DMS114 treated with DMSO at 0.1 percent for 48 hours (cell line): Measurements from ENCODE around the gene PAQR9.
A peak's percentile ranks its signal among the peaks of the same experiment; 100 is the strongest.

Source experiments
- DNase-seq: peaks from one replicate; lab custom pipeline; 2025; ENCODE audit not compliant: unreplicated experiment; lab: John Stamatoyannopoulos, UW

PAQR9 gene

GRCh38 chr3:142952272-142953193 lies 10.9 kb downstream of the PAQR9 start:
- DNase-seq = no peak

GRCh38 chr3:142951794-142952193 lies 11.7 kb downstream of the PAQR9 start:
- no peak for DNase-seq

DNA sequence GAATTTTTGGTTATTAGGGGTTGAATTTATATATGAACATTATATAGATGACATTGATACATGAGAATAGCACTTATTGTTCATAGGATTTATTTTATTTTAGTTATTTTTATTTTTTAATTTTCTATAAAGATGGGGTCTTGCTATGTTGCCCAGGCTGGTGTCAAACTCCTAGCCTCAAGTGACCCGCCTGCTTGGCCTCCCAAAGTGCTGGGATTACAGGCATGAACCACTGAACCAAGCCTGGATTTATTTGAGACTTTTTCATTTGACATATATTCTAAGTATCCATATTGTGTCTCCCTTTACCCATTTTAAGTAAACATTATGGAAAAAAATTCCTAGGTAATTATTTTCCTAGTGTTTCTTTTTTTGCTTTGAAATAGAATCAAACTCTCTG lies 12.5 kb downstream of the PAQR9 start:
- DNase-seq = no peak

GRCh38 chr3:142947799-142948575 lies 15.5 kb downstream of the PAQR9 start:
- DNase-seq = no peak

- no peak for DNase-seq
These were observed 16.1 kb downstream of the PAQR9 start for GRCh38 chr3:142947352-142947751.

DNA sequence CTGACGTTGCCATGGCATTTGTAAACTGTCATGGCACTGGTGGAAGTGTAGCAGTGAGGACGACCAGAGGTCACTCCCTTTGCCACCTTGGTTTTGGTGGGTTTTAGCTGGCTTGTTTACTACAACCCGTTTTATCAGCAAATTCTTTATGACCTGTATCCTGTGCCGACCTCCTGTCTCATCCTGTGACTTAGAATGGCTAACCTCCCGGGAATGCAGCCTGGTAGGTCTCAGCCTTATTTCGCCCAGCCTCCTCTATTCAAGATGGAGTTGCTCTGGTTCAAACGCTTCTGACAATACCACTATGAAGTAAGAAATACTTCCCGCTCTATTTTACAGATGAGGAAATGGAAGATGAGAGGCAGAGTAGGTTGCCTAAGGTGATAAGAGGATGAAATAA lies 16.6 kb downstream of the PAQR9 start:
- no peak for DNase-seq

GRCh38 chr3:142945023-142945422 lies 18.5 kb downstream of the PAQR9 start:
- no peak for DNase-seq

DNA sequence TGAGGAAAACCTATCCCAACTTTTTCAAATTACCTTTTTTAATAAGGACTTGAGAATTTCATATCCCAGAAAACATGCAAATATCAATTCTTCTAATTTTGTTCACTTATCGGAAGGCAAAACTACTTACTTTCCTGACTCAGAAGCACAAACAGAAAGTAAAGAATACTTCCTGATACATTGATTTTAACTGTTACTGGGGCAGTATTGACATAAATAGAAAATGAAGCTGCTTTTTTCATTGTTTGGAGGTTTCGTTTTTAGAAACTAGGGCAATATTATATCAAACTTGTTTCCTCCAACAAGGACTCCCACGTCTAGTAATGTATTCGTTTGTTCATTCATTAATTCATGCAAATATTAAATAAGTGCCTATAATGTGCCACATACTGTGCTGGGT lies 19.1 kb downstream of the PAQR9 start:
- DNase-seq = no peak

DNA sequence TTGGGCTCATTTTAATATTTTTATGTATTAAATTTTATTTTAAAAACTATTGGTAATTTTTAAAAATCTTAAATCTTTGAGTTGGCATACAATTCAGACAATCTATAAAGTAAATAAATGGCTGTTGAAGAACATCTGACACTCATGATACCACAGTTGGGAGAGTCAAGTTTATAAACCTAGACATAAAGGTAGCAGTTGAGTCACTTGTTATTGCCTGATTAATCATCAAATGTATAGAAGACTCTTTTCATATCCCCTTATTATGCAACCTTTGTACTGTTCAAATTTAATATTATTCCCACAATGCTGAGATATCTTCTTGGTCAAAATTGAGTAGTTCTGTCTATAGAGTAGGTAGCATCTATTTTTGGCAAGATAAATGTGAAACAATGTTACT lies 19.6 kb downstream of the PAQR9 start:
- no peak for DNase-seq

DNA sequence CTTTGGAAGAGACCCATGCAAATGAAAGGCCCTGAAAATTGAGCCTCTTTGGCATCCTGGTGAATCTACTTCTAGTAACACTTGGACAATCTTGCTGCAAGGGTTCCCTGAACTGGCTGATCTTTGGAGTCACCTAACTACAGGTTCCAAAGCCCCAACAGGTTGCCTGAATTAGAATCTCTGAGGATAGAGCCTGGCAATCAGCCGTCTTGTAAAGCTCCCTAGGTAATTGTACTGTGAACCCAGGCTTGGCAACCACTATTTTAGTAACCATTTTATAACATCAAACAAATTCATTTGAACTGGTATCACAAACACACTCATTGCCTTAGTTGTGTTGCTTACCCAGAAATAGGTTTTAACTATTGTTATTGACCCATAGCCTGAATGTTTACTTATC lies 20.1 kb downstream of the PAQR9 start:
- no peak for DNase-seq

DNA sequence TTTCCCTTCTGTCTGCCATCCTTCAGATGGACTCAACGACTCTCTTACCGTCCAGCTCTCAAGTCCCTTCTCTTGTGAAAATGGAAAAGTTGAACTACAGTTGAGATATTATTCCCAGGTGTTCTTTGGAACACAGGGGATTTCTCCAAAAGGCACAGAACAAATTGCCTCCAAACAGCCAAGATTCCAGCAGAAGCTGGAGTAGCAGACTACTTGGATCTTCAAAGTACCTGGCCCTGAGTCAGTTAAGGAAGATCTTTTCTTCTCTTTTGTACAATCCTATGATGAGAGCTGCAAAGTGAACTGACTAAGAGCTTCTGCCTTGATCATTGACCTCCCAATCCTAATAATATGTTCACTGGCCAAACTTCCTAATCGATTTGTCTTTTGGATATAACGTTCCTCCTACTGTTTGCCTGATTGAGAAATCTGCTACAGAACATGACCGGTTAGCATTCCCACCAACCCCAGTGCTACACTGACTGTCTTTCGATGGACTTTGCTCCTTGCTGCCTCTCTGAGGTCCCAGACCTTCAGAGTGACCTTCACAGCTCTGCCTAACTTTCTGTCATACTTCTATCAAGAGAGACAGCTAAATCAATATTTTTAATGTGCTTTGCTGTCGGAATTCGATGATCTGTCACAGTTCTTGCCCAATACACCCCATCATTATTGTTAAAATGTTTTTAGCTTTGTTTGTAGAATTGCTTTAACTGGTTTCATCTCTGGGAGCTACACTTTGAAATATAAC lies 21.9 kb downstream of the PAQR9 start:
- no peak for DNase-seq

DNA sequence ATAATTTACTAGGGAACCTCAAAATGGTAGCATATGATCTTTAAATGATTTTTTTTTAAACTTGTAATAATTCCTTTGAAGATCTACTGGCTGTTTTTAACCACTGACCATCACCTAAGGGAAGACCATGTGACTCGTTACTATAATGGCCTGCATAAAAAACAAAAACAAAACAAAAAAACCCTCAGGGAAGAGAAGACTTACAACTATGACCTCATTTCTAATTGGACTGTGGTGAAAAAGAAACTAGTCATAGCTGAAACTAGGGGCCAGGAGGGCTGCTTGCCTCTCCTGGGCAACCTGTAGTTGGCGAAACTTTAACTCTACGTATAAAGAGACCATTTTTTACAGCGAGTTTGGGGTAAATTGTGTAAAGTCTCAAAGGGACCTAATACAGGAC lies 23.0 kb downstream of the PAQR9 start:
- DNase-seq = no peak

DNA sequence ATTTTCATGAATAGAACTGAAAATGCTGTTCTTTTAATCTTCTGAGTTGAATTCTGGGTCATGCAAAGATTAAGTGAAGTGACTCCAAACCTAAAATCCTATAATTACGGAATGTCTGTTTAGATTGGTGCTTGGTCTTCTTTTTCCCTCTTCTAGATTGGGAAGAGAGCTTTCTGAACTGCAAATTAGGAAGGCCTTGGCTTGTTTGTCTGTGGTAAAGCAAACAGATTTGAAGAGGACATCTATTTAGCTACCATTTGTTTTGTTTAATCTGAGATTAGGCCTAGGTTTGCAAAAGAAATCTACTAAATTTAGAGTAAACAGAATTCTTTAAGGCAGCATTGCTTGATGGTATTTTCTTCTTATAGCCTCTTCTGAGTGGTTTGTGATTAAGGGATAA lies 23.5 kb downstream of the PAQR9 start:
- no peak for DNase-seq

- no peak for DNase-seq
These were observed 27.5 kb downstream of the PAQR9 start for GRCh38 chr3:142935963-142936362.

- DNase-seq = no peak
These were observed 28.6 kb downstream of the PAQR9 start for GRCh38 chr3:142934887-142935269.

- no peak for DNase-seq
These were observed 29.2 kb downstream of the PAQR9 start for GRCh38 chr3:142934128-142934886.

GRCh38 chr3:142931222-142931621 lies 32.3 kb downstream of the PAQR9 start:
- DNase-seq = peak; percentile 1

DNA sequence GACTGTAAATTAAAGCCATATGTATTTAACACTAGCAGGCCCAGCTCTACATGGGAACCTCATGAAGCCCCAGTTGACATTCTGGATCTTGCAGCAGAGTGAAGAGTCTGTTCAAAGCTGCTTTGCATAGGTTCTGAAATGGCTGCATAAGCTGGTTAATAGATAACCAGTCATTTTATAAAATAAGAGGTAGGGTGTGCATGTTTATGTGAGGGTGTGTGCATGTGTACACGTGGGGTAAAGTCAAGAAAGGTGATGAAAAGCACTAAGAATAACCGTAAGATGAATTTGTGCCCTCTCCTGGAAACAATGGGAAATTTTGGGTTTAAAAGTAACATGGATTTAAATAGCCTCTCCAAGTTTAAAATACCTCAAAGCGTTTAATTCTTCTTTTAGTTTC lies 33.0 kb downstream of the PAQR9 start:
- no peak for DNase-seq

DNA sequence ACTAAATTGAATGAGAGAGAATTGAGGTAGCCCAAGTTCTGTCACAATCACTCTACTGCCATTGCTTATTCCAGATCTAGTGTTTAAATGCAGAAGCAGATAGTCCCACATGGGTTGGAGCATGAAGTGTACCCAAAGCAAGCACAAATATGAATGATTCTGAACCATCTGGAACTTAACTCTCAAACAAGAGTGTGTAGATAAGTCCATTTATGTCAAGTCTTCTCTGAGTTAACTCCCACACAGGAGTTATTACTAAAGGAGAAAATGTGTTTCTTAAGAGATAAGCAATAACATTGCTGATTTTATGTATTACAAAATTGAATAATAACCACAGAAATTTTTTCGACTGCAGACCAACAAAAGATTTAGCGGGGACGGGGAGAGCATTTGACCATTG lies 33.6 kb downstream of the PAQR9 start:
- no peak for DNase-seq

DNA sequence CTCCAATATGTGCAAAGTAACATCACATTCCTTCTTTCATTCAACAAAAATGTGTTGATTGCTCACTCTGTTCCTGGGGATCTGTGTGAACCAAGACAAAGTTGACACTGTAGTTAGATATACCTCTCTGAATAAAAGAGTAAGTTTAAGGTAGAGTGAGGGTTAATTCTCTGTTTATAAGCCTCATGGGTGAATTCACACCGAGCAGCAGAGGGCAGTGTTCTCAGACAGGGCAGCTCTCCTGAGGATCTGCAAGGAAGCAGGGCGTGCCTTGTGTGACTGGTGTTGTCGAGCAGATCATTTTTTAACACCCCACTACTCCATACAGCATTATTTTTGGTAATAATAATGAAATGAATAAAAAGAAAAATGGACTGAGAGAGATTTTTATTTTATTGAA lies 34.4 kb downstream of the PAQR9 start:
- DNase-seq = peak; percentile 25
